Smooth muscle cell (in vitro differentiated cells): ENCODE results near the gene CCDC12. TPM values are rescaled to one million over a fixed set of nuclear protein-coding genes. Genes with fewer than 3 reads are reported as not detected.

Experiments
- DNase-seq: peaks from one replicate; lab custom pipeline; 2025; ENCODE audit not compliant: unreplicated experiment; lab: John Stamatoyannopoulos, UW
- H2AFZ ChIP-seq: fragments of 200-600 bp; sonication (generic); 2 replicates; pipeline ENCODE4 v1.6.0; 2016; ENCODE audit warnings: antibody characterized with exemption, low read depth, mild to moderate bottlenecking
- H3F3A ChIP-seq: fragments of 200-600 bp; sonication (generic); 2 replicates; pipeline ENCODE4 v1.6.0; 2017; ENCODE audit warnings: antibody characterized with exemption, low read depth
- H3K27ac ChIP-seq: fragments of 200-600 bp; sonication (generic); 2 replicates; pipeline ENCODE4 v1.5.1; 2016; ENCODE audit warnings: low read depth, mild to moderate bottlenecking
- H3K27me3 ChIP-seq: fragments of 200-600 bp; sonication (generic); 2 replicates; pipeline ENCODE4 v1.6.1; 2016; ENCODE audit warnings: low read depth, mild to moderate bottlenecking
- H3K36me3 ChIP-seq: fragments of 200-600 bp; sonication (generic); 2 replicates; pipeline ENCODE4 v1.5.1; 2016; ENCODE audit warnings: low read depth
- H3K4me1 ChIP-seq: fragments of 200-600 bp; sonication (generic); 2 replicates; pipeline ENCODE4 v1.5.1; 2016; ENCODE audit warnings: low read depth
- H3K4me2 ChIP-seq: fragments of 200-600 bp; sonication (generic); 2 replicates; pipeline ENCODE4 v1.6.0; 2016; ENCODE audit warnings: mild to moderate bottlenecking
- H3K4me3 ChIP-seq: fragments of 200-600 bp; sonication (generic); 2 replicates; pipeline ENCODE4 v1.5.1; 2016; ENCODE audit warnings: mild to moderate bottlenecking
- H3K79me2 ChIP-seq: fragments of 200-600 bp; sonication (generic); 2 replicates; pipeline ENCODE4 v1.6.0; 2016; ENCODE audit warnings: low read depth, mild to moderate bottlenecking
- H3K9ac ChIP-seq: fragments of 200-600 bp; sonication (generic); 2 replicates; pipeline ENCODE4 v1.6.0; 2016; ENCODE audit warnings: low read depth
- H3K9me3 ChIP-seq: fragments of 200-600 bp; sonication (generic); replicated peaks from 2 replicates; pipeline ENCODE4 v1.5.1; 2016; ENCODE audit warnings: low read depth
- H4K20me1 ChIP-seq: fragments of 200-600 bp; sonication (generic); 2 replicates; pipeline ENCODE4 v1.6.0; 2016; ENCODE audit warnings: low read depth
- CTCF ChIP-seq: fragments of 200-600 bp; sonication (generic); IDR thresholded peaks from 2 replicates; pipeline ENCODE4 v1.5.1; 2017; ENCODE audit warnings: borderline replicate concordance, mild to moderate bottlenecking, antibody characterized with exemption; ENCODE audit not compliant: insufficient read depth, poor library complexity, severe bottlenecking
- WGBS: methylation state at CpG from one replicate; pipeline ENCODE4 v1.1.7; 2016; ENCODE audit warnings: low lambda C conversion rate; 5-methylcytosine and 5-hydroxymethylcytosine counted together
- polyA plus RNA-seq: library from polyadenylated mRNA; unstranded; fragments of >200 nt; fragmentation: Nextera tagmentation; extraction: Ambion mirVana; gene quantifications from 2 replicates; pipeline ENCODE4 v1.2.1, GENCODE V29; 2016
- total RNA-seq: library from RNA; depleted of rRNA; stranded (reverse); fragments of >200 nt; gene quantifications from 2 replicates; pipeline ENCODE4 v1.2.3, GENCODE V29; 2014

CCDC12 gene
- total and polyA plus RNA-seq, 2 experiments from 2014 or later: 23.9 to 52.4 TPM

GRCh38 chr3:46995901-46996562 lies 19.5 kb upstream of the CCDC12 start:
- Histone ChIP-seq H3K27me3 (no peaks in the 10 kb centered on the region), H3K9ac (no peak overlapping the region), H3K9me3 (no peaks in the 10 kb centered on the region), H3K4me2 (no peak overlapping the region), H3K4me1 (no peaks in the 10 kb centered on the region), H3F3A (no peaks in the 10 kb centered on the region), H3K27ac (no peak overlapping the region), H3K79me2 (no peaks in the 10 kb centered on the region), H4K20me1 (no peaks in the 10 kb centered on the region), H3K36me3 (no peaks in the 10 kb centered on the region), H3K4me3 (no peak overlapping the region), H2AFZ (no peak overlapping the region)
- WGBS: 99% methylated on average over 22 of the region's 22 CpGs
- DNase-seq: no peak
- TF ChIP-seq CTCF: no peak

- no peak overlapping the region for H3K4me3 ChIP-seq
- H2AFZ ChIP-seq: no peak overlapping the region
- no peak for DNase-seq
- TF ChIP-seq CTCF: no peak
- no peaks in the 10 kb centered on the region for H3F3A ChIP-seq
- 97% methylated on average over 27 of the region's 29 CpGs for WGBS
- H3K4me2 ChIP-seq: no peak overlapping the region
- no peaks in the 10 kb centered on the region for H3K9me3 ChIP-seq
- no peak overlapping the region for H3K27ac ChIP-seq
- H3K9ac ChIP-seq: no peak overlapping the region
- no peaks in the 10 kb centered on the region for H3K79me2 ChIP-seq
- no peaks in the 10 kb centered on the region for H4K20me1 ChIP-seq
- no peaks in the 10 kb centered on the region for H3K4me1 ChIP-seq
- H3K36me3 ChIP-seq: no peaks in the 10 kb centered on the region
- H3K27me3 ChIP-seq: no peaks in the 10 kb centered on the region
These were observed 18.5 kb upstream of the CCDC12 start for GRCh38 chr3:46994801-46995731.

- Histone ChIP-seq H3K4me3 (no peak overlapping the region), H3K9ac (no peak overlapping the region), H4K20me1 (no peaks in the 10 kb centered on the region), H3F3A (no peaks in the 10 kb centered on the region), H3K36me3 (no peaks in the 10 kb centered on the region), H3K27ac (no peak overlapping the region), H2AFZ (no peak overlapping the region), H3K79me2 (no peaks in the 10 kb centered on the region), H3K9me3 (no peaks in the 10 kb centered on the region), H3K4me1 (no peaks in the 10 kb centered on the region), H3K4me2 (no peak overlapping the region), H3K27me3 (no peaks in the 10 kb centered on the region)
- WGBS: 91% methylated on average over 7 of the region's 7 CpGs
- TF ChIP-seq CTCF: no peak
- no peak for DNase-seq
These were observed 17.4 kb upstream of the CCDC12 start for GRCh38 chr3:46993986-46994385.
